ENCODE data around the gene SLC38A10. TPM values are rescaled to one million over a fixed set of nuclear protein-coding genes. Genes with fewer than 3 reads are reported as not detected.

Gene SLC38A10
- total RNA-seq, 1 experiment from 2014 or later = 109 TPM

- Histone ChIP-seq H3K9me3 (ENCODE audit: control insufficient read depth in 1 of 2, insufficient read depth in 1 of 2, low read depth in 1 of 2, low read length in 2 of 2) (peaks cover 0 to 12% of the 10 kb centered on the region in 2 experiments; a peak in 1 of 4 replicates), H3K27me3 (ENCODE audit: insufficient read depth, low read length) (no peaks in the 10 kb centered on the region), H3K4me2 (ENCODE audit: low read length) (no peak overlapping the region), H3K4me3 (replicated peaks in 1 of 2; ENCODE audit: low read depth in 1 of 2, low read length in 2 of 2) (no peak overlapping the region), H3K36me3 (ENCODE audit: control insufficient read depth in 1 of 2, insufficient read depth in 2 of 2, low read length in 2 of 2) (peaks cover 24 to 34% of the 10 kb centered on the region in 2 experiments; a peak in 3 of 4 replicates), H3K4me1 (ENCODE audit: control insufficient read depth in 1 of 2, insufficient read depth in 2 of 2, low read length in 2 of 2) (no peaks in the 10 kb centered on the region), H3K9ac (ENCODE audit: low read length) (no peak overlapping the region), H3K27ac (ENCODE audit: low read depth, low read length) (no peak overlapping the region), H2AFZ (ENCODE audit: low read depth, low read length, poor library complexity, severe bottlenecking) (no peak overlapping the region), H3K9me2 (ENCODE audit: insufficient read depth) (no peaks in the 10 kb centered on the region), H4K20me1 (ENCODE audit: insufficient read depth) (no peaks in the 10 kb centered on the region), H3K79me2 (ENCODE audit: insufficient read depth, low read length) (peaks cover 9% of the 10 kb centered on the region; the same call in 1 of the 2 replicates)
- ATAC-seq (peak; percentile 66), DNase-seq (ENCODE audit: low read depth, low spot score) (no peak)
- ChIA-PET RAD21 (ENCODE audit: low non-redundant PET in 1 of 2, low total read pairs in 2 of 2, uncharacterized antibody in 2 of 2, unreplicated experiment in 2 of 2) (interaction anchor here (0.9 to 1.0 kb wide), 2 partner anchors 219 kb away, joined by 3 to 4 read pairs; no protein-coding TSS in a partner anchor), CTCF (interaction anchor here (0.6 to 3.0 kb wide), 3 partner anchors 31 to 231 kb away, joined by 3 to 17 read pairs (median 5); partner anchors contain the start of gene CEP131), POLR2A (interaction anchor here (1.2 to 1.7 kb wide), 2 partner anchors 219 kb away, joined by 4 to 5 read pairs; no protein-coding TSS in a partner anchor)
- intact Hi-C loops (cut with micrococcal nuclease) = loop anchor here (1.0 kb wide), 3 partner anchors 218 to 348 kb away; no protein-coding TSS in a partner anchor
- TF ChIP-seq EZH2 (IDR thresholded peaks at IDR 0.05) (no peak), SP1 (IDR thresholded peaks at IDR 0.05; ENCODE audit: low read depth) (no peak), TCF7L2 (IDR thresholded peaks at IDR 0.05; ENCODE audit: borderline replicate concordance, extremely low read depth, insufficient read depth, insufficient read length) (no peak), POLR2A (IDR thresholded peaks at IDR 0.05; ENCODE audit: borderline replicate concordance, extremely low read depth, insufficient read depth, insufficient read length) (no peak), POLR2AphosphoS5 (IDR thresholded peaks at IDR 0.05; ENCODE audit: low read depth, low read length) (0 out of 2 replicates have a peak, but pooled peaks have one; percentile 8), EGR1 (IDR thresholded peaks at IDR 0.05; ENCODE audit: low read depth) (no peak), CTCF (IDR thresholded peaks at IDR 0.05 in 2 of 3, conservative IDR thresholded peaks at IDR 0.05 in 1 of 3; ENCODE audit: borderline replicate concordance in 1 of 3, insufficient read depth in 1 of 3, low read depth in 2 of 3, low read length in 2 of 3) (peak; percentile 69 to 95 (median 74)), SRF (IDR thresholded peaks at IDR 0.05; ENCODE audit: low read depth) (no peak), RAD21 (IDR thresholded peaks at IDR 0.05; ENCODE audit: low read depth) (peak; percentile 93), MAX (IDR thresholded peaks at IDR 0.05) (no peak), REST (IDR thresholded peaks at IDR 0.05; ENCODE audit: low read depth) (no peak)
- no TSS peak for BruUV-seq (replicated peaks)
Observed at GRCh38 chr17:81253358-81254131, 41.6 kb downstream of the SLC38A10 start.
